HepG2 (cell line): Measurements from ENCODE around the gene ATRN. TPM values are rescaled to one million over a fixed set of nuclear protein-coding genes. Genes with fewer than 3 reads are reported as not detected.

Experiments
- CEBPG ChIP-seq: IDR thresholded peaks from 2 replicates; pipeline ENCODE4 v1.6.1; 2016
- CTCF ChIP-seq: sonication (generic); formaldehyde crosslinking; IDR thresholded peaks from 2 replicates; pipeline ENCODE4 v1.5.0; 2020; ENCODE audit warnings: mild to moderate bottlenecking, missing genetic modification reagents, moderate library complexity
- DPF2 ChIP-seq: sonication (generic); formaldehyde crosslinking; IDR thresholded peaks from 2 replicates; pipeline ENCODE4 v1.4.0; 2020; ENCODE audit warnings: mild to moderate bottlenecking, low read depth, missing genetic modification reagents, borderline replicate concordance
- ERF ChIP-seq: IDR thresholded peaks from 2 replicates; pipeline ENCODE4 v1.6.1; 2018; ENCODE audit warnings: missing biosample characterization, missing genetic modification reagents
- ETV5 ChIP-seq: IDR thresholded peaks from 2 replicates; pipeline ENCODE4 v1.6.1; 2018; ENCODE audit warnings: missing biosample characterization, missing genetic modification reagents, inconsistent platforms, borderline replicate concordance
- HOMEZ ChIP-seq: IDR thresholded peaks from 2 replicates; pipeline ENCODE4 v1.6.1; 2016; ENCODE audit warnings: low read depth
- IRF2 ChIP-seq: IDR thresholded peaks from 2 replicates; pipeline ENCODE4 v1.6.1; 2018; ENCODE audit warnings: missing genetic modification reagents, missing compliant biosample characterization
- MAFK ChIP-seq, 2 experiments: IDR thresholded peaks in 1 of 2; conservative IDR thresholded peaks in 1 of 2; 2 replicates each; pipeline ENCODE4 v1.6.1; 2011; ENCODE audit warnings: improper control_type of control experiment in 2 of 2, low read length in 2 of 2
- MIXL1 ChIP-seq: IDR thresholded peaks from 2 replicates; pipeline ENCODE4 v1.6.1; 2016
- MXD4 ChIP-seq: IDR thresholded peaks from 2 replicates; pipeline ENCODE4 v1.6.1; 2016; ENCODE audit warnings: mild to moderate bottlenecking, missing biosample characterization, missing genetic modification reagents
- NR1H2 ChIP-seq: sonication (generic); formaldehyde crosslinking; IDR thresholded peaks from 2 replicates; pipeline ENCODE4 v1.8.1; 2022; ENCODE audit warnings: low read depth, missing genetic modification reagents, borderline replicate concordance
- NR2F1 ChIP-seq, 2 experiments: fragments of 450-650 bp in 1 of 2; formaldehyde crosslinking in 1 of 2; IDR thresholded peaks; 2 replicates each; pipeline versions ENCODE4 v1.5.0 to v1.6.1; 2016 to 2020; ENCODE audit warnings: mild to moderate bottlenecking in 1 of 2, missing compliant biosample characterization in 1 of 2, missing genetic modification reagents in 1 of 2, moderate library complexity in 1 of 2
- PBX2 ChIP-seq: IDR thresholded peaks from 2 replicates; pipeline ENCODE4 v1.6.1; 2016; ENCODE audit warnings: control low read depth
- PITX1 ChIP-seq: sonication (generic); formaldehyde crosslinking; IDR thresholded peaks from 2 replicates; pipeline ENCODE4 v1.5.1; 2020; ENCODE audit warnings: mild to moderate bottlenecking, missing genetic modification reagents
- PPARG ChIP-seq: conservative IDR thresholded peaks from 2 replicates; pipeline ENCODE4 v1.6.1; 2016; ENCODE audit warnings: missing biosample characterization, missing genetic modification reagents
- RELA ChIP-seq: sonication (generic); formaldehyde crosslinking; IDR thresholded peaks from 2 replicates; pipeline ENCODE4 v1.4.0; 2020; ENCODE audit warnings: missing genetic modification reagents
- SSRP1 ChIP-seq: IDR thresholded peaks from 2 replicates; pipeline ENCODE4 v1.6.1; 2016; ENCODE audit warnings: control low read depth
- ZBTB21 ChIP-seq: sonication (generic); formaldehyde crosslinking; IDR thresholded peaks from 2 replicates; pipeline ENCODE4 v1.4.0; 2020; ENCODE audit warnings: missing genetic modification reagents
- ZFP62 ChIP-seq: sonication (generic); formaldehyde crosslinking; IDR thresholded peaks from 2 replicates; pipeline ENCODE4 v1.4.0; 2020; ENCODE audit warnings: missing genetic modification reagents
- ZGPAT ChIP-seq: IDR thresholded peaks from 2 replicates; pipeline ENCODE4 v1.6.1; 2016; ENCODE audit warnings: mild to moderate bottlenecking
- ZNF235 ChIP-seq: sonication (generic); formaldehyde crosslinking; IDR thresholded peaks from 2 replicates; pipeline ENCODE4 v1.8.1; 2023; ENCODE audit warnings: mild to moderate bottlenecking, missing genetic modification reagents, borderline replicate concordance
- ZNF296 ChIP-seq: sonication (generic); formaldehyde crosslinking; conservative IDR thresholded peaks from 2 replicates; pipeline ENCODE4 v1.5.0; 2020; ENCODE audit warnings: mild to moderate bottlenecking, missing genetic modification reagents
- ZNF317 ChIP-seq: sonication (generic); formaldehyde crosslinking; IDR thresholded peaks from 2 replicates; pipeline ENCODE4 v1.5.0; 2020; ENCODE audit warnings: mild to moderate bottlenecking, missing genetic modification reagents
- ZNF431 ChIP-seq: sonication (generic); formaldehyde crosslinking; IDR thresholded peaks from 2 replicates; pipeline ENCODE4 v1.9.0; 2022; ENCODE audit warnings: missing genetic modification reagents, low read depth, mild to moderate bottlenecking, borderline replicate concordance
- ZNF644 ChIP-seq: IDR thresholded peaks from 2 replicates; pipeline ENCODE4 v1.6.1; 2016; ENCODE audit warnings: low read depth
- ZNF83 ChIP-seq: sonication (generic); formaldehyde crosslinking; IDR thresholded peaks from 2 replicates; pipeline ENCODE4 v1.4.0; 2020; ENCODE audit warnings: missing genetic modification reagents, mild to moderate bottlenecking, borderline replicate concordance
- ZNF879 ChIP-seq: sonication (generic); formaldehyde crosslinking; IDR thresholded peaks from 2 replicates; pipeline ENCODE4 v1.8.1; 2023; ENCODE audit warnings: missing genetic modification reagents
- ZSCAN31 ChIP-seq: sonication (generic); formaldehyde crosslinking; IDR thresholded peaks from 2 replicates; pipeline ENCODE4 v1.5.0; 2020; ENCODE audit warnings: low read depth, mild to moderate bottlenecking, missing genetic modification reagents
- polyA plus RNA-seq, 8 experiments: library from polyadenylated mRNA; depleted of rRNA in 3 of 8; stranded (reverse) in 7 of 8; unstranded in 1 of 8; fragments of >200 nt; fragmentation: Illumina TruSeq in 4 of 8; extraction: Trizol in 4 of 8; gene quantifications; 2 replicates each; pipeline versions ENCODE4 v1.2.1 to v1.2.3, GENCODE V29; 2011 to 2016; ENCODE audit warnings: low read depth in 4 of 8, missing spikeins in 1 of 8, mixed read lengths in 1 of 8; ENCODE audit not compliant: insufficient read depth in 1 of 8
- total RNA-seq, 5 experiments: library from RNA; depleted of rRNA; stranded (reverse); fragments of >200 nt; fragmentation: Illumina TruSeq; extraction: Trizol; gene quantifications; 2 replicates each; pipeline ENCODE4 v1.2.3, GENCODE V29; 2016; ENCODE audit warnings: low read depth in 1 of 5

ATRN gene
- total and polyA plus RNA-seq, 2 of the 13 experiments (the other 11 are each of a cell fraction or from before 2014, with no cell fraction given), result 44.2 to 81.1 TPM

- TF ChIP-seq HOMEZ (CRISPR knock-in tag) (peak; percentile 57; the same call in 1 of the 2 replicates), ZSCAN31 (CRISPR knock-in tag) (0 out of 2 replicates have a peak, but pooled peaks have one; percentile 42), CTCF (no peak), CEBPG (peak; percentile 88), RELA (CRISPR knock-in tag) (no peak), ZNF235 (no peak), ZNF317 (CRISPR knock-in tag) (0 out of 2 replicates have a peak, but pooled peaks have one; percentile 25), IRF2 (0 out of 2 replicates have a peak, but pooled peaks have one; percentile 25), DPF2 (CRISPR knock-in tag) (no peak), ZNF431 (CRISPR knock-in tag) (no peak), ZGPAT (CRISPR knock-in tag) (no peak), ZBTB21 (CRISPR knock-in tag) (no peak), MXD4 (CRISPR knock-in tag) (no peak; the same call in 1 of the 2 replicates), ZNF296 (no peak), PITX1 (CRISPR knock-in tag) (no peak), PBX2 (no peak), MIXL1 (CRISPR knock-in tag) (peak; percentile 19; the same call in 1 of the 2 replicates), ETV5 (CRISPR knock-in tag) (no peak), PPARG (peak; percentile 83), ZNF83 (CRISPR knock-in tag) (no peak), ZNF644 (peak; percentile 36; the same call in 1 of the 2 replicates), MAFK (conservative IDR thresholded peaks at IDR 0.05 in 1 of 2, IDR thresholded peaks at IDR 0.05 in 1 of 2; ENCODE audit: low read length in 2 of 2) (no peak), ERF (CRISPR knock-in tag) (0 out of 2 replicates have a peak, but pooled peaks have one; percentile 21), SSRP1 (CRISPR knock-in tag) (no peak), NR1H2 (CRISPR knock-in tag) (no peak), ZFP62 (no peak), NR2F1 (CRISPR knock-in tag; IDR thresholded peaks at IDR 0.05) (peak; percentile 47; a peak in 2 of 4 replicates), ZNF879 (CRISPR knock-in tag) (no peak)
Measured at GRCh38 chr20:3483309-3483708, 12.5 kb downstream of the ATRN start (continued).
